ENCODE data around the gene TSPAN7.

The TSPAN7 gene

GRCh38 chrX:38558686-38559085, 2.7 kb upstream of the TSPAN7 start:
- Histone ChIP-seq H3K27me3 (ENCODE audit: insufficient read depth, poor library complexity, severe bottlenecking) (peaks cover 8% of the 10 kb centered on the region), H3K4me3 (replicated peaks; ENCODE audit: insufficient read depth, low read length) (no peak overlapping the region), H3K27ac (replicated peaks) (no peak overlapping the region)
- DNase-seq (ENCODE audit: low read depth in 1 of 2, low spot score in 1 of 2) = no peak
- TF ChIP-seq SPI1 (IDR thresholded peaks at IDR 0.05; ENCODE audit: borderline replicate concordance, low read depth) (no peak), GABPA (IDR thresholded peaks at IDR 0.05; ENCODE audit: low read depth) (no peak), CTCF (IDR thresholded peaks at IDR 0.05; ENCODE audit: insufficient read depth, low read length) (no peak), REST (IDR thresholded peaks at IDR 0.05; ENCODE audit: insufficient replicate concordance, low read depth) (no peak), POLR2AphosphoS5 (IDR thresholded peaks at IDR 0.05; ENCODE audit: low read depth) (no peak)

GRCh38 chrX:38560776-38561125, 591 bp upstream of the TSPAN7 start:
- Histone ChIP-seq H3K27ac (replicated peaks) (no peak overlapping the region), H3K27me3 (ENCODE audit: insufficient read depth, poor library complexity, severe bottlenecking) (peaks cover 8% of the 10 kb centered on the region), H3K4me3 (replicated peaks; ENCODE audit: insufficient read depth, low read length) (peak overlapping the region; percentile 50)
- DNase-seq (ENCODE audit: low read depth in 1 of 2, low spot score in 1 of 2) = no peak
- TF ChIP-seq CTCF (IDR thresholded peaks at IDR 0.05; ENCODE audit: insufficient read depth, low read length) (no peak), GABPA (IDR thresholded peaks at IDR 0.05; ENCODE audit: low read depth) (no peak), SPI1 (IDR thresholded peaks at IDR 0.05; ENCODE audit: borderline replicate concordance, low read depth) (no peak)

GRCh38 chrX:38561951-38562719, 793 bp downstream of the TSPAN7 start:
- H3K27me3 ChIP-seq (ENCODE audit: insufficient read depth, poor library complexity, severe bottlenecking) = peaks cover 9% of the 10 kb centered on the region
- H3K4me3 ChIP-seq (replicated peaks; ENCODE audit: insufficient read depth, low read length) = no peak overlapping the region
- DNase-seq (ENCODE audit: low read depth in 1 of 2, low spot score in 1 of 2) = no peak
- TF ChIP-seq POLR2AphosphoS5 (IDR thresholded peaks at IDR 0.05; ENCODE audit: low read depth) (no peak), CTCF (IDR thresholded peaks at IDR 0.05; ENCODE audit: insufficient read depth, low read length) (no peak), GABPA (IDR thresholded peaks at IDR 0.05; ENCODE audit: low read depth) (no peak), REST (IDR thresholded peaks at IDR 0.05; ENCODE audit: insufficient replicate concordance, low read depth) (no peak), SPI1 (IDR thresholded peaks at IDR 0.05; ENCODE audit: borderline replicate concordance, low read depth) (no peak)
- no peak overlapping the region for H3K27ac ChIP-seq (replicated peaks)

- TF ChIP-seq SPI1 (IDR thresholded peaks at IDR 0.05; ENCODE audit: borderline replicate concordance, low read depth) (no peak), GABPA (IDR thresholded peaks at IDR 0.05; ENCODE audit: low read depth) (no peak), POLR2AphosphoS5 (IDR thresholded peaks at IDR 0.05; ENCODE audit: low read depth) (no peak), REST (IDR thresholded peaks at IDR 0.05; ENCODE audit: insufficient replicate concordance, low read depth) (no peak), CTCF (IDR thresholded peaks at IDR 0.05; ENCODE audit: insufficient read depth, low read length) (no peak)
- H3K4me3 ChIP-seq (replicated peaks; ENCODE audit: insufficient read depth, low read length) = no peak overlapping the region
- DNase-seq (ENCODE audit: low read depth in 1 of 2, low spot score in 1 of 2) = no peak
- H3K27me3 ChIP-seq (ENCODE audit: insufficient read depth, poor library complexity, severe bottlenecking) = peaks cover 11% of the 10 kb centered on the region
- no peak overlapping the region for H3K27ac ChIP-seq (replicated peaks)
Observed at GRCh38 chrX:38563030-38563429, 1.7 kb downstream of the TSPAN7 start.
